Mesothelial cell of epicardium (in vitro differentiated cells): ENCODE measurements around the gene FOXJ3. TPM values are rescaled to one million over a fixed set of nuclear protein-coding genes. Genes with fewer than 3 reads are reported as not detected.

Source experiments
- DNase-seq, 2 experiments: peaks; one replicate each; pipeline ENCODE4 v3.0.0; 2021; ENCODE audit warnings: low spot score in 2 of 2; ENCODE audit not compliant: unreplicated experiment in 2 of 2
- H3K27ac Mint-ChIP-seq: 2 replicates; pipeline ENCODE4 v1.8.0; 2021; ENCODE audit warnings: mixed read lengths
- H3K27me3 Mint-ChIP-seq: 2 replicates; pipeline ENCODE4 v1.8.0; 2021; ENCODE audit warnings: low read depth, mixed read lengths
- H3K36me3 Mint-ChIP-seq: 2 replicates; pipeline ENCODE4 v1.8.0; 2021; ENCODE audit warnings: mixed read lengths
- H3K4me1 Mint-ChIP-seq: 2 replicates; pipeline ENCODE4 v1.8.0; 2021; ENCODE audit warnings: mixed read lengths
- H3K4me3 Mint-ChIP-seq: 2 replicates; pipeline ENCODE4 v1.8.0; 2021; ENCODE audit warnings: mild to moderate bottlenecking, moderate library complexity, mixed read lengths
- H3K9me3 Mint-ChIP-seq: 2 replicates; pipeline ENCODE4 v1.8.0; 2021; ENCODE audit warnings: mixed read lengths
- total RNA-seq: library from RNA; stranded (reverse); gene quantifications from 3 replicates; pipeline ENCODE4 v1.2.1, GENCODE V29; 2021
- TF ChIP-seq, protein P1 (sequence below): fragments of 200-600 bp; sonication (generic); IDR thresholded peaks from one replicate; pipeline ENCODE4 v1.5.0; 2021; ENCODE audit warnings: antibody characterized with exemption; ENCODE audit not compliant: unreplicated experiment

The FOXJ3 gene
- total RNA-seq, 1 donor from 2014 or later, result 79.7 TPM

DNA sequence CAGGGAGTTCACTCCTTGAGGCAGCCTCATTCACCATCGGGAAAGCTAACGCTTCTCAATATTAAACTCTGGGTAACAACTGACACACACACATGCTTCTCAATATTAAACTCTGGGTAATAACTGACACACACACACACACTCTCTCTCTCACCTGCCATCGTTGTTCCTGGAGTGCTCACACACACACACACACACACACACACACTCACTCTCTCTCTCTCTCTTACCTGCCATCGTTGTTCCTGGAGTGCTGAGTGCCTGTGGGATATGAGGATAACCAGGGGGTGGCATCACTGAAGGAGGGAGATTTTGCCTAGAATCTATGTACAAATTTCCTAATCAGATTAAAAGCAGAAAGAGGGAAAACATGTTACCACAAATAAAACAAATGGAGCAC lies 153.3 kb downstream of the FOXJ3 start:
- DNase-seq, result no peak
- Mint-ChIP-seq H3K4me3 (no peak overlapping the region), H3K27me3 (no peaks in the 10 kb centered on the region), H3K4me1 (peaks cover 40% of the 10 kb centered on the region), H3K27ac (peak overlapping the region; percentile 13), H3K36me3 (peaks cover 19% of the 10 kb centered on the region), H3K9me3 (no peaks in the 10 kb centered on the region)
- TF ChIP-seq, protein P1, sequence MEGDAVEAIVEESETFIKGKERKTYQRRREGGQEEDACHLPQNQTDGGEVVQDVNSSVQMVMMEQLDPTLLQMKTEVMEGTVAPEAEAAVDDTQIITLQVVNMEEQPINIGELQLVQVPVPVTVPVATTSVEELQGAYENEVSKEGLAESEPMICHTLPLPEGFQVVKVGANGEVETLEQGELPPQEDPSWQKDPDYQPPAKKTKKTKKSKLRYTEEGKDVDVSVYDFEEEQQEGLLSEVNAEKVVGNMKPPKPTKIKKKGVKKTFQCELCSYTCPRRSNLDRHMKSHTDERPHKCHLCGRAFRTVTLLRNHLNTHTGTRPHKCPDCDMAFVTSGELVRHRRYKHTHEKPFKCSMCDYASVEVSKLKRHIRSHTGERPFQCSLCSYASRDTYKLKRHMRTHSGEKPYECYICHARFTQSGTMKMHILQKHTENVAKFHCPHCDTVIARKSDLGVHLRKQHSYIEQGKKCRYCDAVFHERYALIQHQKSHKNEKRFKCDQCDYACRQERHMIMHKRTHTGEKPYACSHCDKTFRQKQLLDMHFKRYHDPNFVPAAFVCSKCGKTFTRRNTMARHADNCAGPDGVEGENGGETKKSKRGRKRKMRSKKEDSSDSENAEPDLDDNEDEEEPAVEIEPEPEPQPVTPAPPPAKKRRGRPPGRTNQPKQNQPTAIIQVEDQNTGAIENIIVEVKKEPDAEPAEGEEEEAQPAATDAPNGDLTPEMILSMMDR, result no peak

DNA sequence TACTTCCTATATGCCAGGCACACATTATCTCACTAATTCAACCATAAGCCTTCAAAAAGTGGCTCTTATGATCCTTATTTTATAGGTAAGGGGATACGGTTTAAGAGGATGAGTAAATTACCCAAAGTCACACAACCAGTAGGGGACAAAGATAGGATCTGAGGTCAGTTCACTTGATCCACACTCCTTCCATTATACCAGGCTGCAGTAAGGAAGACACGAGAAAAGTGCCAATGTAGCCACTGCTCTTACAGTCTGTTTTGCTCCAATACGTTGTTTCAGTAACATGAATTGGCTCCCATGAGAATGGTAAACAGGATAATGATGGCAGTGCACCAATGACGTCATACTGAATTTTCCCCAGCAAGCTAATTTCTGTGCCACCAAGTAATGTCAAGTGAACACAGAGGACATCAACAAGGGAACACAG lies 155.1 kb downstream of the FOXJ3 start:
- no peaks in the 10 kb centered on the region for H3K9me3 Mint-ChIP-seq
- no peak for DNase-seq
- H3K4me3 Mint-ChIP-seq, result no peak overlapping the region
- peak overlapping the region; percentile 84 for H3K27ac Mint-ChIP-seq
- no peaks in the 10 kb centered on the region for H3K27me3 Mint-ChIP-seq
- peaks cover 38% of the 10 kb centered on the region for H3K4me1 Mint-ChIP-seq
- TF ChIP-seq, protein P1, result no peak
- peaks cover 12% of the 10 kb centered on the region for H3K36me3 Mint-ChIP-seq

DNA sequence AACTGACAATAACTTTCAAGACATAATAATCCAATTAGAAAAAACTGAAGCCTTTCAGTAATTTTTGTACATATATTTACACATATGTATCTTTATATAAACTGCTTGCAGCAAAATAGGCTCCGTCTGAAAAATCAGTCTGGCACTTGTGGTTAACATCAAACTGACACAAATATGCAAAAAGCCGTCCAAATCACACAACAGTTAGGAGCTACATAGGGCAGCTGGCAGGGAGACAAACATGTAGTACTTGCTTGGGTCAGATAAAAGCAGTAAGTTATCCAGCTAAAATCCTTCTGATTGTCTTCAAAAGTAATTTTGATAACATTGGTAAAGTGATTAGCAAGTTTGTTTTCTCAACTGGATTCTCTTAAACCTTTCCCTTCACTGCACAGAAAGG lies 155.8 kb downstream of the FOXJ3 start:
- H3K4me3 Mint-ChIP-seq, result no peak overlapping the region
- H3K9me3 Mint-ChIP-seq, result no peaks in the 10 kb centered on the region
- no peaks in the 10 kb centered on the region for H3K27me3 Mint-ChIP-seq
- no peak for DNase-seq
- TF ChIP-seq, protein P1, result no peak
- peaks cover 7% of the 10 kb centered on the region for H3K36me3 Mint-ChIP-seq
- peaks cover 42% of the 10 kb centered on the region for H3K4me1 Mint-ChIP-seq
- H3K27ac Mint-ChIP-seq, result peak overlapping the region; percentile 84

DNA sequence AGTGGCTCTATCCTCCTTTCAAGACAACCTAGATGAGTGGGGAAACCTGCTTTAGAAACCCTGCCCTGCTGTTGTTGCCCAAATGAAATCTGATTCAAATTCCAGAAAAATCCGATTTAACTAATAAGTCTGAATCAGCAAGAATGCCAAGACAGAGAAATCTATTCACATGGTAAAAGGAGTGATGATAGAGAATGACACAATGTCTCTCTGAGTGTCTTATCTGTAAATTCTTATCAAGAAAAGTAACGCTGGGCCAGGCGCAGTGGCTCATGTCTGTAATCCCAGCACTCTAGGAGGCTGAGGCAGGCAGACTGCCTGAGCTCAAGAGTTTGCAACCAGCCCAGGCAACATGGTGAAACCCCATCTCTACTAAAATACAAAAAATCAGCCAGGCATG lies 156.8 kb downstream of the FOXJ3 start:
- H3K4me1 Mint-ChIP-seq, result peaks cover 48% of the 10 kb centered on the region
- peak overlapping the region; percentile 86 for H3K27ac Mint-ChIP-seq
- DNase-seq, result no peak
- no peak overlapping the region for H3K4me3 Mint-ChIP-seq
- TF ChIP-seq, protein P1, result no peak
- H3K9me3 Mint-ChIP-seq, result no peaks in the 10 kb centered on the region
- H3K27me3 Mint-ChIP-seq, result no peaks in the 10 kb centered on the region
- peaks cover 7% of the 10 kb centered on the region for H3K36me3 Mint-ChIP-seq

DNA sequence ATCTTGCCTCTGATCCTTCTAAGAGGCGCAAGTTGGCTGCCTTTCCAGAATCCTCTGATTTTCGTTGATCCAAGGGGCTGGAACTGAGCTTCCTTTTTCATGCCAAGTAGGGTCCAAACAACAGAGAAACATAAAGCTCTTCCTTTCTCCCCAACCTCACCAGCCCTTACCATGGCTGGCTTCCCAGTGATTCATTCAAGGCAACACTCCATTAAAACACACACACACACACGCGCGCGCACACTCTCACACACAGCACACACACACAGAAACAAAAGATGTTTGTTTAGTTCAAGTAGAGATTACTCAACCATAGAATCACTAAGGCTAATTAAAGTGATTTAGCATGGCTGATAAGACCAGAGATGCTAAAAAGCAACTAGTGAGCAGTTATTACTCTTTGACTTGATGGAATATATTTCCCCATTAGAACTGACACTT lies 157.5 kb downstream of the FOXJ3 start:
- Mint-ChIP-seq H3K27ac (peak overlapping the region; percentile 86), H3K27me3 (no peaks in the 10 kb centered on the region), H3K4me3 (no peak overlapping the region), H3K36me3 (peaks cover 5% of the 10 kb centered on the region), H3K4me1 (peaks cover 48% of the 10 kb centered on the region), H3K9me3 (no peaks in the 10 kb centered on the region)
- TF ChIP-seq, protein P1, result no peak
- DNase-seq, result no peak
